ENCODE results near the gene TMED6.
A peak's percentile ranks its signal among the peaks of the same experiment; 100 is the strongest.

TMED6 gene

GRCh38 chr16:69329369-69330285, 22.0 kb downstream of the TMED6 start:
- TF ChIP-seq EGR1 (IDR thresholded peaks at IDR 0.05) (0 out of 2 replicates have a peak, but pooled peaks have one; percentile 24), USF1 (IDR thresholded peaks at IDR 0.05) (no peak)

GRCh38 chr16:69328854-69329316, 22.7 kb downstream of the TMED6 start:
- no peak for TF ChIP-seq REST (IDR thresholded peaks at IDR 0.05; ENCODE audit: low read depth)
- no peak for TF ChIP-seq TCF12 (IDR thresholded peaks at IDR 0.05; ENCODE audit: low read depth)

- no peak for TF ChIP-seq YY1 (IDR thresholded peaks at IDR 0.05; ENCODE audit: low read depth)
- no peak for TF ChIP-seq FOXM1 (IDR thresholded peaks at IDR 0.05; ENCODE audit: borderline replicate concordance, low read depth)
- no peak for TF ChIP-seq TAF1 (IDR thresholded peaks at IDR 0.05; ENCODE audit: low read depth)
Observed at GRCh38 chr16:69327585-69328310, 23.8 kb downstream of the TMED6 start.

GRCh38 chr16:69326172-69326873, 25.3 kb downstream of the TMED6 start:
- TF ChIP-seq YY1 (IDR thresholded peaks at IDR 0.05; ENCODE audit: low read depth) = no peak
- no peak for TF ChIP-seq CEBPB (IDR thresholded peaks at IDR 0.05)
- TF ChIP-seq TCF12 (IDR thresholded peaks at IDR 0.05; ENCODE audit: low read depth) = no peak
- no peak for TF ChIP-seq USF1 (IDR thresholded peaks at IDR 0.05)
- TF ChIP-seq EP300 (IDR thresholded peaks at IDR 0.05; ENCODE audit: borderline replicate concordance) = no peak
- TF ChIP-seq FOXM1 (IDR thresholded peaks at IDR 0.05; ENCODE audit: borderline replicate concordance, low read depth) = no peak
- no peak for TF ChIP-seq REST (IDR thresholded peaks at IDR 0.05; ENCODE audit: low read depth)
- TF ChIP-seq NFIC (IDR thresholded peaks at IDR 0.05) = no peak
- no peak for TF ChIP-seq RAD21 (IDR thresholded peaks at IDR 0.05; ENCODE audit: low read depth)
- no peak for TF ChIP-seq EGR1 (IDR thresholded peaks at IDR 0.05)
- TF ChIP-seq TEAD4 (IDR thresholded peaks at IDR 0.05) = no peak
- no peak for TF ChIP-seq TAF1 (IDR thresholded peaks at IDR 0.05; ENCODE audit: low read depth)
- no peak for TF ChIP-seq MAX (IDR thresholded peaks at IDR 0.05)
- TF ChIP-seq CREB1 (IDR thresholded peaks at IDR 0.05; ENCODE audit: low read depth) = no peak
- TF ChIP-seq ZBTB7A (IDR thresholded peaks at IDR 0.05; ENCODE audit: low read depth) = no peak

GRCh38 chr16:69325784-69326171, 25.8 kb downstream of the TMED6 start:
- TF ChIP-seq TAF1 (IDR thresholded peaks at IDR 0.05; ENCODE audit: low read depth) = no peak
- TF ChIP-seq TEAD4 (IDR thresholded peaks at IDR 0.05) = no peak
- no peak for TF ChIP-seq NFIC (IDR thresholded peaks at IDR 0.05)
- TF ChIP-seq FOXM1 (IDR thresholded peaks at IDR 0.05; ENCODE audit: borderline replicate concordance, low read depth) = no peak
- TF ChIP-seq CEBPB (IDR thresholded peaks at IDR 0.05) = no peak
- no peak for TF ChIP-seq CREB1 (IDR thresholded peaks at IDR 0.05; ENCODE audit: low read depth)
- TF ChIP-seq MAX (IDR thresholded peaks at IDR 0.05) = no peak
- TF ChIP-seq RAD21 (IDR thresholded peaks at IDR 0.05; ENCODE audit: low read depth) = no peak
- no peak for TF ChIP-seq YY1 (IDR thresholded peaks at IDR 0.05; ENCODE audit: low read depth)
- no peak for TF ChIP-seq TCF12 (IDR thresholded peaks at IDR 0.05; ENCODE audit: low read depth)
- no peak for TF ChIP-seq REST (IDR thresholded peaks at IDR 0.05; ENCODE audit: low read depth)
- no peak for TF ChIP-seq ZBTB7A (IDR thresholded peaks at IDR 0.05; ENCODE audit: low read depth)
- TF ChIP-seq EGR1 (IDR thresholded peaks at IDR 0.05) = no peak
- TF ChIP-seq USF1 (IDR thresholded peaks at IDR 0.05) = no peak
